Skeletal muscle tissue (tissue), 4 donors: ENCODE data around the gene PLS3. TPM values are rescaled to one million over a fixed set of nuclear protein-coding genes. Genes with fewer than 3 reads are reported as not detected.

Experiments
- H3K27ac ChIP-seq: one replicate; pipeline ENCODE4 v1.7.0; 2013; ENCODE audit warnings: mild to moderate bottlenecking, low read depth, low read length, inconsistent platforms
- H3K27me3 ChIP-seq, 3 donors: one replicate each; pipeline ENCODE4 v1.7.0; 2013; ENCODE audit warnings: low read length in 3 of 3; ENCODE audit not compliant: control insufficient read depth in 3 of 3, insufficient read depth in 3 of 3
- H3K36me3 ChIP-seq, 3 donors: one replicate each; pipeline ENCODE4 v1.7.0; 2013; ENCODE audit warnings: low read length in 3 of 3; ENCODE audit not compliant: control insufficient read depth in 3 of 3, insufficient read depth in 3 of 3
- H3K4me1 ChIP-seq, 3 donors: one replicate each; pipeline ENCODE4 v1.7.0; 2013; ENCODE audit warnings: low read length in 3 of 3, mild to moderate bottlenecking in 3 of 3; ENCODE audit not compliant: control insufficient read depth in 3 of 3, insufficient read depth in 3 of 3
- H3K4me3 ChIP-seq, 3 donors: one replicate each; pipeline ENCODE4 v1.7.0; 2013; ENCODE audit warnings: low read length in 3 of 3
- H3K9ac ChIP-seq, 3 donors: one replicate each; pipeline ENCODE4 v1.7.0; 2013; ENCODE audit warnings: low read length in 3 of 3, mild to moderate bottlenecking in 3 of 3, moderate library complexity in 2 of 3, low read depth in 1 of 3
- H3K9me3 ChIP-seq, 3 donors: one replicate each; pipeline ENCODE4 v1.7.0; 2013; ENCODE audit warnings: low read length in 3 of 3; ENCODE audit not compliant: control insufficient read depth in 3 of 3
- total RNA-seq: library from RNA; depleted of rRNA; stranded (reverse); fragments of >200 nt; gene quantifications from one replicate; pipeline ENCODE4 v1.2.3, GENCODE V29; 2014
- donor health status: Osteomylitis.

The PLS3 gene
- total RNA-seq, 1 donor from 2014 or later = 71.0 TPM

DNA sequence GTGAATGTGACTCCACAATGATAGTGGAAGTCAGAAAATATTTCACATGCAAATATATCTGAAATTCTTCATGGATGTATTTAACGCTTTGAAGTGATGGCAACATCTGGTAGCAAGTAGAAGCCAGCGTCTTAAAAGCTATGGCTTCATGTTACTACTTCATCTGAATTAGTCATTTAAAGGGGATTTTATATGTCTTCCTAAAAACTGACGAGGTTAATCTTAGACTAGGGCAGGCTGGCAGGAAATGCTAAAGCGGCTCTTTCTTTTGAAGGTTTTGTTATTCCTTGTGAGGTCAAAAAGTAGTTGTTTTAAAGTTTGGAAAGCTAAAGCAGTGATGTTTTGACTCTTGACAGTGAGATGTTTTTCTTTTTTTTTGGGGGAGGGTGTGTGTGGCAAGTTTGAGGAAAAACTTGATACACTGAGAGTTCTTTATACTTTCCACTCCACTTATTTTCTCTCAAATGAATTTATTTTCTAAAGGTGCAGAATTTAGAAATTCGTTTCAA lies 22.6 kb downstream of the PLS3 start:
- H3K27ac ChIP-seq = peak overlapping the region; percentile 10
- H3K36me3 ChIP-seq = no peaks in the 10 kb centered on the region
- H3K9me3 ChIP-seq = no peaks in the 10 kb centered on the region
- H3K9ac ChIP-seq = no peak overlapping the region
- H3K4me1 ChIP-seq = peaks cover 3 to 6% (median 3%) of the 10 kb centered on the region in 3 donors
- peak overlapping the region in 1 of 3 donors; percentile 23 for H3K4me3 ChIP-seq
- H3K27me3 ChIP-seq = no peaks in the 10 kb centered on the region

DNA sequence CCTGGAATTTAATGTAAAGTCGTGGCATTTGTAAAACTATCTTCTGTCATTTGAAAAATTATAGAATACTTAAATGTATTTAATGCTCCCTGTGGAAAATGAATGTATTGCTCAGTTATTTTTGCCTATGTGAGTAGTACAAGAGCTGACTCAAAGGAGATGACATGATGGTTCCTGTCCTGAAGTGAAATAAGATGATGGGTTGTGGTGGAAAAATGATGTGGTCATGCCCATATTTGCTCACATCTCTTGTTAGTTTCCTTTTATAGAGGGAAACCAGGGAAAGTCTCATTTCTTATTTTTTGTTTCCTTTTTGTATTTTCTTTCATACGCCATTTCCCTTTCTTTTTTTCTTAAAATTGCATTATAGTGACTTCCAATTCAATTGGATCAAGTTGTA lies 23.7 kb downstream of the PLS3 start:
- Histone ChIP-seq H3K4me3 (no peak overlapping the region), H3K27ac (no peak overlapping the region), H3K9me3 (no peaks in the 10 kb centered on the region), H3K4me1 (peaks cover 3 to 6% (median 3%) of the 10 kb centered on the region in 3 donors), H3K9ac (no peak overlapping the region), H3K36me3 (no peaks in the 10 kb centered on the region), H3K27me3 (no peaks in the 10 kb centered on the region)

DNA sequence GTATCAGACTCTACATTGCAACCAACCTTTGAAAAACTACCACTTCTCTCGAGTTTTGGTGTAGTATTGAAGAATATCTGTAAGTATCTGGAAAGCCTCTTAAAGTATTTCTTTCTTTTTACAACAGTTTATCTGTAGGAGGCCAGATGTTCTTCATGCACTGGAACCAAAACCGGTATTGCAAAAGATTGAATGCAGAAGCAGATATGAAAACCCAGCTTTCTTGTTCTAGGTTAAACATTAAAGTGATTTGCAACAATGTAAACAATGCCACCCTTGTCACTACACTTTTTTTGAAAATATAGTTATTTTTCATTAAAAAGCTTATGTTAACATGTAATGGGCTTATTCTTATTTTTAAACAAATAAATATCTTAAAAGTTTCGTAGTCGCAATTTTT lies 27.2 kb downstream of the PLS3 start:
- Histone ChIP-seq H3K36me3 (no peaks in the 10 kb centered on the region), H3K4me1 (peaks cover 12 to 16% (median 14%) of the 10 kb centered on the region in 3 donors), H3K27ac (no peak overlapping the region), H3K4me3 (no peak overlapping the region), H3K9ac (no peak overlapping the region), H3K9me3 (no peaks in the 10 kb centered on the region), H3K27me3 (no peaks in the 10 kb centered on the region)

DNA sequence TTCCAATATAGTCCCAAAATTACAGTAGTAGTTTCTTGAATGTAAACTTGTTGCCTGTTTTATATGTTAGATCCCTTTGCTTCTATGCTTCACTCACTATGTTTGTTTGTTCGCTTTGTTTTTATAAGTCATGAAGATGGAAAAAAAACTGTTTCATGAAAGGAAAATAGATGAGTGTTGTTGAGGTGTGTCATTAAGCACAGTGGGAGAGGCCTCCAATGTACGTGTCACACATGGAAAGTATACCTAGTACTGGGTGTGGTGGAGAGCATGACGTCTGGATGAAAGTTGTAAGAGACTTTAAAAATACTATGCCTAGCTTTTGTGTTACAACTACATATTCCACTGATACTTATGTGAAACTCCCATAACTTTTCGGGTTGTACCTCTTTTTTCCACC lies 28.4 kb downstream of the PLS3 start:
- Histone ChIP-seq H3K4me1 (peaks cover 6 to 15% (median 14%) of the 10 kb centered on the region in 3 donors), H3K9ac (no peak overlapping the region), H3K4me3 (no peak overlapping the region), H3K9me3 (no peaks in the 10 kb centered on the region), H3K27ac (no peak overlapping the region), H3K36me3 (no peaks in the 10 kb centered on the region), H3K27me3 (no peaks in the 10 kb centered on the region)

DNA sequence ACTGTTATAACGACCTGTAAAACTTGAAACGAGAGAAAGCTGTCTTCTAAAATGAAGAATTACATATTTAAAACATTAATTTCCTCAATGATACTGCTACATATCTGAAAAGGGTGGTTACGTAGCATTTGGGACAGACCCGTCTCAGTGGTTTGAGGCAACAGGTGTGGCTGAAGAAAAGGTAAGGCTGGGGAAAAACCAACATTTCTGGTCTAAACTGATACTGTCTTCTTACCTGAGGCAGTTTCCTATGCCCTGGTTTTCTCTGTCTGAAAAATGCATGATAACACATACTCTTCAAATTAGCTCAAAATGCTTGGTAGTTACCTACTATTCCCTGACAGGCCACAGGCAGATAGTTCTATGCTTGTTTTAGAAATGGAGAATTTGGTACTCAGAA lies 30.4 kb downstream of the PLS3 start:
- H3K36me3 ChIP-seq = no peaks in the 10 kb centered on the region
- peaks cover 6 to 15% (median 14%) of the 10 kb centered on the region in 3 donors for H3K4me1 ChIP-seq
- no peaks in the 10 kb centered on the region for H3K9me3 ChIP-seq
- H3K27ac ChIP-seq = peak overlapping the region; percentile 18
- no peaks in the 10 kb centered on the region for H3K27me3 ChIP-seq
- no peak overlapping the region for H3K4me3 ChIP-seq
- H3K9ac ChIP-seq = no peak overlapping the region

DNA sequence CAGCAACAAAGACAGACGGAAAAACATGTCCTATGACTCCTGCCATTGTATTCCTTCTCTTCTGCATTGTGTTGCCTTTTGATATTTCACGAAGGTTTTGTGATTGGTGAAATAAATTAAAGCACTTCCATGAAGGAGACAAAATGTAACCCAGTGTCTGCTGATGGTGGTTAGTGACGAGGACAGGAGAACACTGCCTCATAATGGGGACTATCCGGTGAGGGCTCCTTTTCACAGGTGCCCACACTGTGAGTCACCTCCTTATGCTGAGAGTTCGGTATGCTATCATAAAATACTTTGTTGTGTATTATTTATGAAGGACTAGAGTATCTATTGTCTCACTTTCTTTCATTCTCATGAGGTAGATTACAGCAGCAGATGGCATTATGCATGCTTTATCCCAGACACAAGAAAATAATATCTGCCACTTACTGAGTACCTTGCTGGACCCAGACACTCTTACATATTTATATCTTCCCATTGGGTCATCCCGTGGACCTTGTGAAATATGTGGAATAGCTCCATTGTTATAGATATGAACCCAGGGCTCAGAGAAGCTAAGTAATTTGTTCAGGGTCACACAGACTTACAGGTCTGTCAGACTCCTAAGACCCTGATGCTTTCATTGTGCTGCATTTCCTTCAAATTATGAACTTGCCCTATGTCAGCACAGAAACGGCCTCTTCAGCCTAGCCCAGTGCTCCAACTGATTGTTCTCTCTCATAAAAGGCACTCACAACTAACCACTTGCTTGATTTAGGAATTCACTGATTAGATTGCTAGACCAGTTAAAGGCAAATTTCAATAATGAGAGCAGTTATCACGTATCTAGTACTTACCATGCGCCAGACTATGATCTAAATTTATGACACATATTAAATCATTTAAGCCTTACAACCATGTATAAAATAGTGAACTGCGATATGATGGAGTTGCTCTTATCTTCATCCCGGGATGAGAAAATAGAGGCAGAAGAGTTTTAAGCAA lies 31.2 kb downstream of the PLS3 start:
- Histone ChIP-seq H3K27ac (peak overlapping the region; percentile 59), H3K27me3 (no peaks in the 10 kb centered on the region)

DNA sequence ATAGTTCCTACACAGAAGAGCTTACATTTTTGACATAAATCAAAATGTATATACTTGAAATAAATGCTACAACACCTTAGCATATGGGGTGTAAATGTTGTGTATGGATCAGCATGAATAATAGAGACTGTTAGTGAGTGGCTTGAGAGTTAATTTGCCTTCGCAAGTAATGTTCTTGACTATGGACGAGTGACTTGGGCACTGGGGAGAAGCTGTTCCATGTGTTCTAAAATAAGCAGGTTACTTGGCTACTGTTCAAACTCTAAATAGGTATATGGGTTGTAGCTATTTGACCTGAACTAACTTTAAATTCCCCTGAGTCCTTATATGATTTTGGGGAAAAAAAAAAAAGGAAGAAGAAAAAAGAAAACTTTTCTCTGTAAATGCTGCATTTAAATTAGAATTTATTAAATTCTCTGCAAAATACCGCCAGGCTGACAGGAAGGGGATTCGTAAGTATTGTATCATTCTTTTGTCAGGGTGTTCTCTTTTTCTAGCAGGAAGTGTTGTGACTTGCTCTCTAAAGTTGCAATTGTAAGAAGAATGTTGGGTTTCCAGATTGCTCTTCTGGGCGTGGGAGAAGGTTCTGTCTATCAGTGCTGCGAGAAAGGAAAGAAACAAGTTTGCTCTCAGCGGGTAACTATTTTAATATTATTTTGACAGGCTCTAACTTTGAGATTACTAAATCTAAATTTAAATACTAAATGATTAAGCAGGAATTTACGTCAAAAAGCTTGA lies 32.2 kb downstream of the PLS3 start:
- Histone ChIP-seq H3K27ac (peak overlapping the region; percentile 59), H3K9me3 (no peaks in the 10 kb centered on the region), H3K36me3 (no peaks in the 10 kb centered on the region), H3K4me1 (peaks cover 6 to 15% (median 14%) of the 10 kb centered on the region in 3 donors), H3K27me3 (no peaks in the 10 kb centered on the region), H3K4me3 (peak overlapping the region; percentile 48 to 58 (median 54)), H3K9ac (peak overlapping the region; percentile 36 to 71 (median 54))

More for the DNA sequence above, 31.2 kb downstream of the PLS3 start:
- peak overlapping the region in 2 of 3 donors; percentile 36 to 71 for H3K9ac ChIP-seq
- H3K4me1 ChIP-seq = peaks cover 6 to 15% (median 14%) of the 10 kb centered on the region in 3 donors
- peak overlapping the region in 2 of 3 donors; percentile 48 to 54 for H3K4me3 ChIP-seq
- no peaks in the 10 kb centered on the region for H3K36me3 ChIP-seq
- H3K9me3 ChIP-seq = no peaks in the 10 kb centered on the region

DNA sequence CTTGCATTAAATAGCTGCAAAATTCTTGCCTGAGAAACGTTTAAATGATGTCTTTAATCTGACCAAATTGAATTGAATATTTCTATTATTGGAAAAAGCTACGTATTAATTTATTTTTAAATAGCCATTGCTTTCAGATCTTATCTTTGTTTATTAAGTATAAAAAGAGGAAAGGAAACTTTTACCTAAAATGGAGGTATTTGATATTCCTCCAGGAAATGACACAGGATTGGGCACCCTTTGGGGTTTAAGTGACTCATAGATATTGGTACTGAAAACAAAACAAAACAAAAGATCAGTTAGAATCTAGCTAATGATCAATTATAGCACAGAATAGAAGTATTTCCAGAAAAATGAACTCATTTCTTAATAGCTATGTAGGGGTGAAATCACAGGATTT lies 34.1 kb downstream of the PLS3 start:
- Histone ChIP-seq H3K9ac (peak overlapping the region in 2 of 3 donors; percentile 15 to 20), H3K4me3 (peak overlapping the region in 1 of 3 donors; percentile 23), H3K27me3 (no peaks in the 10 kb centered on the region), H3K4me1 (peaks cover 6 to 15% (median 14%) of the 10 kb centered on the region in 3 donors), H3K9me3 (no peaks in the 10 kb centered on the region), H3K36me3 (no peaks in the 10 kb centered on the region), H3K27ac (peak overlapping the region; percentile 16)

DNA sequence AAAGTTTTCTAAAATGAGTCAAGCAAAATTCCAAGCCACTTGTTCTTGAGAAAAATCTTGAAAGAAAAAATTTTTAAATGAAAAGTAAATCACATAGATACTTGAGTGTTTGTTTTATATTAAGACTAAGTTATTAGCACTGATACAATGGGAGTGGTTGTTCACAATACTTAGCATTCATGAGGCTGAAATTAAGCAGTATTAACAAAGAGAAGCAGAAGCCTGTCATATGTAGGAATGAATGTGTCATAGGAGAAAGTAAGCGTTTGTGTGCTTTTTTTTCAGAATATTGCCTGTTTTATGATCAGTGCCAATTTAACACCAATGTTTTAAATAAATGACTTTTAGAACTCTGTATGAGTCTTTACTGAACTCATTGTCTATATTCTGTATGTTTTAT lies 37.6 kb downstream of the PLS3 start:
- Histone ChIP-seq H3K9ac (no peak overlapping the region), H3K27me3 (no peaks in the 10 kb centered on the region), H3K4me3 (no peak overlapping the region), H3K4me1 (peaks cover 2 to 4% (median 3%) of the 10 kb centered on the region in 3 donors), H3K9me3 (no peaks in the 10 kb centered on the region), H3K36me3 (no peaks in the 10 kb centered on the region), H3K27ac (no peak overlapping the region)
